ENCODE measurements around the gene TMEM182. TPM values are rescaled to one million over a fixed set of nuclear protein-coding genes. Genes with fewer than 3 reads are reported as not detected.

Gene TMEM182
- total RNA-seq, 1 experiment from 2014 or later, result 26.5 TPM

DNA sequence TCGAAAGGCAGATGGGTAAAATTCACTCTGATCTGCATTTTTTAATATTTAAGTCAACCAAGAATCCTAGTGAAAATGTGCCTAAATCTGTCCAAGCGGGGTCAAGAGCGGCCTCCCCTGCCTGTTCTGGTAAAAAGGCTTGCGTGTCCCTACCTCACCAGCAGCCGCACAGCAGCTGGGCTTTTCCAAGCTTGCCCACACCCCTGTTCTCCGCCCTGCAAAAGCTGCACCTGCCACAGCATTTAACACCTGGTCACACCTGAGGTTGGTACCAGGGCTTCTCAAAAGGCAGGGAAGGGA, 25.8 kb upstream of the TMEM182 start:
- Histone ChIP-seq H3K4me1 (ENCODE audit: low read length) (peaks cover 35% of the 10 kb centered on the region), H3K36me3 (ENCODE audit: insufficient read depth, low read length) (peaks cover 8% of the 10 kb centered on the region; the same call in 1 of the 2 replicates), H3K4me2 (ENCODE audit: low read depth, low read length, poor library complexity, severe bottlenecking) (peak overlapping the region; percentile 87), H3K27me3 (ENCODE audit: low read length) (no peaks in the 10 kb centered on the region), H3K4me3 (ENCODE audit: low read length) (peak overlapping the region; percentile 85), H3K27ac (ENCODE audit: low read length) (no peak overlapping the region), H3K9me2 (replicated peaks; ENCODE audit: insufficient read depth, low read length) (no peaks in the 10 kb centered on the region), H3K9me3 (ENCODE audit: low read length) (no peaks in the 10 kb centered on the region), H3K79me2 (ENCODE audit: low read length) (peaks cover 83% of the 10 kb centered on the region), H4K20me1 (ENCODE audit: insufficient read depth, low read depth, low read length) (no peaks in the 10 kb centered on the region; the same call in 1 of the 2 replicates), H3K9ac (ENCODE audit: low read length) (peak overlapping the region; percentile 86), H2AFZ (ENCODE audit: low read length) (peak overlapping the region; percentile 64)
- DNase-seq, result peak; percentile 65

- Histone ChIP-seq H2AFZ (ENCODE audit: low read length) (peak overlapping the region; percentile 64), H3K79me2 (ENCODE audit: low read length) (peaks cover 87% of the 10 kb centered on the region), H3K27ac (ENCODE audit: low read length) (no peak overlapping the region), H3K36me3 (ENCODE audit: insufficient read depth, low read length) (peaks cover 5% of the 10 kb centered on the region; the same call in 1 of the 2 replicates), H3K4me3 (ENCODE audit: low read length) (peak overlapping the region; percentile 85), H4K20me1 (ENCODE audit: insufficient read depth, low read depth, low read length) (no peaks in the 10 kb centered on the region; the same call in 1 of the 2 replicates), H3K9ac (ENCODE audit: low read length) (peak overlapping the region; percentile 86), H3K9me3 (ENCODE audit: low read length) (peaks cover 2% of the 10 kb centered on the region), H3K4me2 (ENCODE audit: low read depth, low read length, poor library complexity, severe bottlenecking) (peak overlapping the region; percentile 87), H3K27me3 (ENCODE audit: low read length) (no peaks in the 10 kb centered on the region), H3K9me2 (replicated peaks; ENCODE audit: insufficient read depth, low read length) (no peaks in the 10 kb centered on the region), H3K4me1 (ENCODE audit: low read length) (peaks cover 35% of the 10 kb centered on the region)
- peak; percentile 92 for DNase-seq
These were observed 25.1 kb upstream of the TMEM182 start for GRCh38 chr2:102736410-102737409.

DNA sequence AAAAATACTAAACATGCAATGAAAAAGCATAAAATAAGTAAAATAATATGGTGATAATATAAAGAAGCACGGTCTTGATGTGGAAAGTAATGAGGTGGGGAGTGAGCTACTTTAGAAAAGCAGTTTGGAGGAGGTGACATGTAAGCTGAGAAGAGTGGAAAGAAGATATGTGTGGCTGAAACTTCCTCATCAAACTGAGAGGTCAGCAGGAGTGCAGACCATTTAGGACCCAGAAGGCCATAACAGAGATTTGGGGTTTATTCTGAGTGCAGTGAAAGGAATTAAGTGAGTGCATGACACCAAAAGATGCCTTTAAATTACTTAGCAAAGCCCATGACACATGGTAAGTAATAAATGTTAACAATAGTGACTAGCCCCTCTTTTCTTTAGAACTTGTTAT, 24.4 kb upstream of the TMEM182 start:
- peaks cover 35% of the 10 kb centered on the region for H3K4me1 ChIP-seq (ENCODE audit: low read length)
- no peak overlapping the region for H3K27ac ChIP-seq (ENCODE audit: low read length)
- H2AFZ ChIP-seq (ENCODE audit: low read length), result peak overlapping the region; percentile 64; the same call in 1 of the 2 replicates
- DNase-seq, result peak; percentile 45
- H3K9me3 ChIP-seq (ENCODE audit: low read length), result peaks cover 5% of the 10 kb centered on the region
- H3K4me3 ChIP-seq (ENCODE audit: low read length), result peak overlapping the region; percentile 85
- peaks cover 88% of the 10 kb centered on the region for H3K79me2 ChIP-seq (ENCODE audit: low read length)
- H3K9ac ChIP-seq (ENCODE audit: low read length), result peak overlapping the region; percentile 86
- H3K4me2 ChIP-seq (ENCODE audit: low read depth, low read length, poor library complexity, severe bottlenecking), result peak overlapping the region; percentile 87
- H3K36me3 ChIP-seq (ENCODE audit: insufficient read depth, low read length), result peaks cover 3% of the 10 kb centered on the region; the same call in 1 of the 2 replicates
- no peaks in the 10 kb centered on the region for H3K27me3 ChIP-seq (ENCODE audit: low read length)
- no peaks in the 10 kb centered on the region; the same call in 1 of the 2 replicates for H4K20me1 ChIP-seq (ENCODE audit: insufficient read depth, low read depth, low read length)
- H3K9me2 ChIP-seq (replicated peaks; ENCODE audit: insufficient read depth, low read length), result no peaks in the 10 kb centered on the region

DNA sequence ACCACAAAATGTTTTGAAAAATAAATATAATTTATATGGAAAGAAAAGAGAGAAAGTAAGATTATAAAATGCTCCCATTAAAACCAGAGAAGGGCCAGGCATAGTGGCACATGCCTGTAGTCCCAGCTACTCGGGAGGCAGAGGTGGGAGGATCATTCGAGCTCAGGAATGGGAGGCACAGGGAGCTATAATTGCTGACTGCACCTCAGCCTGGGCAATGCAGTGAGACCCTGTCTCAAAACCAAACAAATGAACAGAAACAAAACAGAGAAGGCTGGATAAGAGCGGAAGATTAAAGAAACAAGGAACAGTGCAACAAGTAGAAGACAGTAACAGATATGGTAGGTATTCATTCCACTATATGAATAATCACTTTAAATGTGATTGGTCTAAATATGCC, 18.6 kb upstream of the TMEM182 start:
- no peak overlapping the region for H2AFZ ChIP-seq (ENCODE audit: low read length)
- peaks cover 72% of the 10 kb centered on the region for H3K79me2 ChIP-seq (ENCODE audit: low read length)
- H3K36me3 ChIP-seq (ENCODE audit: insufficient read depth, low read length), result no peaks in the 10 kb centered on the region
- peaks cover 5% of the 10 kb centered on the region for H3K9me3 ChIP-seq (ENCODE audit: low read length)
- no peak overlapping the region for H3K27ac ChIP-seq (ENCODE audit: low read length)
- H3K4me2 ChIP-seq (ENCODE audit: low read depth, low read length, poor library complexity, severe bottlenecking), result no peak overlapping the region
- no peak for DNase-seq
- no peaks in the 10 kb centered on the region for H3K9me2 ChIP-seq (replicated peaks; ENCODE audit: insufficient read depth, low read length)
- no peak overlapping the region for H3K4me3 ChIP-seq (ENCODE audit: low read length)
- no peaks in the 10 kb centered on the region for H3K27me3 ChIP-seq (ENCODE audit: low read length)
- H4K20me1 ChIP-seq (ENCODE audit: insufficient read depth, low read depth, low read length), result no peaks in the 10 kb centered on the region
- H3K4me1 ChIP-seq (ENCODE audit: low read length), result no peaks in the 10 kb centered on the region
- no peak overlapping the region for H3K9ac ChIP-seq (ENCODE audit: low read length)

DNA sequence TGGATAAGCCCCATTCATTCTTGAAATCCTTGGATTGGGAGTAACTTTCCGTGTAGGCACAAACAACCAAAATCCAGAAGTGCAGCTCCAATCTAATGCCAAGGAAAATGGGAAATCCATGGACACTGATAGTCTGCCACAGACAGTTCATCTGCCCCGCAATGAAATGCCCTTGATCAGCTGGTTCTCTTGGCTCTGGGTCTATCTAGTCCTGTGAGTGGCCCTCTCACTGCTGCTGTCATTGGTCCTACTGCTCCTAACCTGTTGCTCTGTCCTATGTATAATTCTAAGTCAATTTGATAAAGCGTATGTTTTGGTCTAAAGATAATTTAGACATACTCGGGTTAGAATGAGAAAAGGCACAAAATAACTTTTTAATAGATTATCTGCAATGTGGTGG, 13.7 kb upstream of the TMEM182 start:
- Histone ChIP-seq H3K9ac (ENCODE audit: low read length) (no peak overlapping the region), H3K27me3 (ENCODE audit: low read length) (no peaks in the 10 kb centered on the region), H3K79me2 (ENCODE audit: low read length) (peaks cover 65% of the 10 kb centered on the region), H3K9me3 (ENCODE audit: low read length) (no peaks in the 10 kb centered on the region), H2AFZ (ENCODE audit: low read length) (no peak overlapping the region), H3K9me2 (replicated peaks; ENCODE audit: insufficient read depth, low read length) (no peaks in the 10 kb centered on the region), H3K4me2 (ENCODE audit: low read depth, low read length, poor library complexity, severe bottlenecking) (no peak overlapping the region), H3K27ac (ENCODE audit: low read length) (no peak overlapping the region), H3K4me1 (ENCODE audit: low read length) (peaks cover 38% of the 10 kb centered on the region), H3K4me3 (ENCODE audit: low read length) (no peak overlapping the region), H3K36me3 (ENCODE audit: insufficient read depth, low read length) (no peaks in the 10 kb centered on the region), H4K20me1 (ENCODE audit: insufficient read depth, low read depth, low read length) (no peaks in the 10 kb centered on the region)
- no peak for DNase-seq

DNA sequence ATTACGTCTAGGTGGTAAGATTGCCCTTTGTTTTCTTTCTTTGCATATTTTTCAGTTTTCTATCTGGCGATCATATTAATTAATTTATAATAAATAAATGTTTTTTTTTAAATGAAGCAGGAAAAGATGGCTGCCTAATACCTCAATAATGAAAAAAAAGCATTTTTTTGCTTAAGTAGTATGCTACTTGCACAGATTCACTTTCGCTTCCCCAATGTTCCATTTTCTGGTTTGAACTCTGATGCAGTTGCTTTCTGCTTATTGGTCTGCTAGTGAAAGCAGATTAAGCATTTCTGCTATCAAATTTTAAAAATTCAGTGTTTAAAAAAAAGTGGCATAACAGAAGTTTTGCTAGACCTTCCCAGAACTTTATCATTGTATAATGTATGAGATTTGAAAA, 11.9 kb upstream of the TMEM182 start:
- DNase-seq, result peak; percentile 85
- no peak overlapping the region for H3K9ac ChIP-seq (ENCODE audit: low read length)
- no peaks in the 10 kb centered on the region for H3K36me3 ChIP-seq (ENCODE audit: insufficient read depth, low read length)
- H3K27me3 ChIP-seq (ENCODE audit: low read length), result no peaks in the 10 kb centered on the region
- peak overlapping the region; percentile 59 for H3K27ac ChIP-seq (ENCODE audit: low read length)
- no peaks in the 10 kb centered on the region for H3K9me2 ChIP-seq (replicated peaks; ENCODE audit: insufficient read depth, low read length)
- no peak overlapping the region; the same call in 1 of the 2 replicates for H3K4me3 ChIP-seq (ENCODE audit: low read length)
- H2AFZ ChIP-seq (ENCODE audit: low read length), result no peak overlapping the region
- no peaks in the 10 kb centered on the region for H3K9me3 ChIP-seq (ENCODE audit: low read length)
- H3K79me2 ChIP-seq (ENCODE audit: low read length), result peaks cover 69% of the 10 kb centered on the region
- H3K4me1 ChIP-seq (ENCODE audit: low read length), result peaks cover 39% of the 10 kb centered on the region
- H3K4me2 ChIP-seq (ENCODE audit: low read depth, low read length, poor library complexity, severe bottlenecking), result peak overlapping the region; percentile 11
- no peaks in the 10 kb centered on the region for H4K20me1 ChIP-seq (ENCODE audit: insufficient read depth, low read depth, low read length)

DNA sequence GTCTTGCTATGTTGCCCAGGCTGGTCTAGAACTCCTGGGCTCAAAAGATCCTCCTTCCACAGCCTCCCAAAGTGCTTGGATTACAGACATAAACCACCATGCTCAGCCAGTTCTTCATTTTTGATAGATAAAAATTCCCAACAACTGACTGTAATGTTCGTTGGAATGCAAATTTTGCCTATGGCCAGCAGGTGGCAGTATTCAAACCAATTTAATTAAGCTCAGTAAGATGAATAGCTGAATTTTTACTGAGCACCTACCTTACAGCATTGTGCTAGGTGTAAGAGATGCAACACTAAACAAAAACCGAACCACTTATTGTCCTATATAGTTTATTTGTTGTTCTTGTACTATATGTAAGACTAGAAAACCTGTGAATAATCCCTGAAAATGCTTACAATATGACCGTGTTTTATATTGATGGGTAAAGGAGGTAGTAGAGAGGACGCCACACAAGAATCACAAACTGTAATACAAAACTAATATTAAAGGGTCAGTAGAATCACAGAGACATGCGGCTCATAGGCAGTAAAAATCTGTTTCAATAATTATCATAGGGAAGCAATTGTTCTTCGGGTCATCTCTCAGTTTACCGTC, 8.2 kb upstream of the TMEM182 start:
- H3K4me1 ChIP-seq (ENCODE audit: low read length), result peaks cover 38% of the 10 kb centered on the region
- H3K79me2 ChIP-seq (ENCODE audit: low read length), result peaks cover 59% of the 10 kb centered on the region
- no peak overlapping the region for H3K4me3 ChIP-seq (ENCODE audit: low read length)
- H3K9me2 ChIP-seq (replicated peaks; ENCODE audit: insufficient read depth, low read length), result no peaks in the 10 kb centered on the region
- H4K20me1 ChIP-seq (ENCODE audit: insufficient read depth, low read depth, low read length), result no peaks in the 10 kb centered on the region
- no peak overlapping the region for H3K9ac ChIP-seq (ENCODE audit: low read length)
- H3K36me3 ChIP-seq (ENCODE audit: insufficient read depth, low read length), result no peaks in the 10 kb centered on the region
- H2AFZ ChIP-seq (ENCODE audit: low read length), result no peak overlapping the region
- no peaks in the 10 kb centered on the region for H3K27me3 ChIP-seq (ENCODE audit: low read length)
- DNase-seq, result peak; percentile 84
- H3K4me2 ChIP-seq (ENCODE audit: low read depth, low read length, poor library complexity, severe bottlenecking), result no peak overlapping the region
- no peaks in the 10 kb centered on the region for H3K9me3 ChIP-seq (ENCODE audit: low read length)
- H3K27ac ChIP-seq (ENCODE audit: low read length), result no peak overlapping the region

DNA sequence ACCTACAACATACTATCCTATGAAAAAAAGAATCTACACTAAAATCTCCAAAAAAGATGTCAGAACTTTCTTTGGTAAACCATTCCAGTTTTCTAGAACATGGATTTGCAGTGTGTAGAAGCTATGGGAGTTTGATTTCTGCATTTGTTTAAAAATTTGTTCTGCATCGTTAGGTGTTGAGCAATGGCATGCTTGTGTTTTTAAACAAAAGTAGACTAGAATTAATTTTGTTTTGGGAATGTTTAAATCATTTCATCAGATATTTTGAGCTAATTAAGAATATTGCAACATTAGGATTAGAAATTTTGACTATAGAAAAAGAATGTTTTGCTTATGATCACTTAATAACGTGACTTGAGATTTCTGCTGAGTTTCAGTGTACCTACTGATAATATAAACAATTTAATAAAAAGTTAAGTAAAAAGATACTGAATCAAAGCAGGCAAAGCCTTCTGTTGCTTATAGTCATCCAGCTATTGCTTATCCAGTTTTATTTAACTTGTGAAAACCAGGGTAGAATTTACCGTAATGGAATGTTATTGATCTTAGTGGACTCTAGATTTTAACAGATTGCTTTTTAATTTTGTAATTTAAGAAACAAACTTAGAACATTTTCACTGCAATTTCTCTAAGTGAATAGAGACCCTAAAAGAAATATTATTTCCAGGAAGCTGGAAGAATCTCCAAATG, 7.2 kb upstream of the TMEM182 start:
- no peak for DNase-seq
- Histone ChIP-seq H3K27ac (ENCODE audit: low read length) (no peak overlapping the region), H4K20me1 (ENCODE audit: insufficient read depth, low read depth, low read length) (no peaks in the 10 kb centered on the region), H2AFZ (ENCODE audit: low read length) (no peak overlapping the region), H3K79me2 (ENCODE audit: low read length) (peaks cover 63% of the 10 kb centered on the region), H3K4me2 (ENCODE audit: low read depth, low read length, poor library complexity, severe bottlenecking) (no peak overlapping the region), H3K4me1 (ENCODE audit: low read length) (peaks cover 31% of the 10 kb centered on the region), H3K9me3 (ENCODE audit: low read length) (no peaks in the 10 kb centered on the region), H3K9me2 (replicated peaks; ENCODE audit: insufficient read depth, low read length) (no peaks in the 10 kb centered on the region), H3K36me3 (ENCODE audit: insufficient read depth, low read length) (no peaks in the 10 kb centered on the region), H3K4me3 (ENCODE audit: low read length) (no peak overlapping the region), H3K9ac (ENCODE audit: low read length) (no peak overlapping the region), H3K27me3 (ENCODE audit: low read length) (no peaks in the 10 kb centered on the region)

Data from Karpas-422 (cell line).